Middle frontal gyrus (tissue), 1 donor: Measurements from ENCODE around the gene APOC4.
"Not testable (repeated sequence)": the region's sequence is repeated elsewhere in the genome, so short reads cannot be mapped to it uniquely, and the experiment has no call there.

Experiments
- DNase-seq: peaks from one replicate; pipeline ENCODE4 v3.0.0-alpha.2; 2015; ENCODE audit warnings: low spot score; ENCODE audit errors: extremely low spot score

Gene APOC4

DNA sequence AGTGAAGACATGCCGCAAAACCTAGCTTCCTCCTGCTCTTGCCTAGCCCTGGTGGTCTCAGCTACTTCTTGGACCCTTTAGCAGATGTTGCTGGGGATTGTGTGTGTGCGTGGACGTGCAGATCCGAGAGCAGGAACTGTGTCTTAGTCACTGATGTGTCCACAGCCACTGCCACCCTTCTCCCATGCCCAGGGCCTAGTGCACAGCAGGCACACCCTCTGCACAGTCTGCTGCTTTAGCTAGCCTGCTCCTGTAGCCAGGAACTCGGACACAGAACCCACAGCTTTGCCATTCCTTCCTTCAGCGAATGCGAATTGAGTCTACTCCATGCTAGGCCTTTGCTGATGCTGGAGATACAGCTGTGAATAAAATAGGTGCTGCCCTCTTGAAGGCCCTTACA lies 15.5 kb downstream of the APOC4 start:
- no peak for DNase-seq

DNA sequence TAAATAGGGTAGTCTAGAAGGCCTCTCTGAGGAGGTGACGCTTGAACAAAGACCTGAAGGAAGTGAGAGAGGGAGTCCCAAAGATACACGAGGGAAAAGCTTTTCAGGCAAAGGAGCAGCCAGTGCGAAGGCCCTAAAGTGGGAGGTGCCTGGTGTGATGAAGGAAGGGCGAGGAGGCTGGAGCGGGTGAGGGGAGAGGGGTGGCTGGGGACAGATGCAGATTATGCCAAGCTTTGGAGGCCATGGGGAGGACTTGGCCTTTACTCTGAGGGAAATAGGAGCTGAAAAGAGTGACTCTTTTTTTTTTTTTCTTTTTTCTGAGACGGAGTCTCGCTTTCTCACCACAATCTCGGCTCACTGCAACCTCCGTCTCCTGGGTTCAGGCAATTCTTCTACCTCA lies 16.1 kb downstream of the APOC4 start:
- DNase-seq: no peak

DNA sequence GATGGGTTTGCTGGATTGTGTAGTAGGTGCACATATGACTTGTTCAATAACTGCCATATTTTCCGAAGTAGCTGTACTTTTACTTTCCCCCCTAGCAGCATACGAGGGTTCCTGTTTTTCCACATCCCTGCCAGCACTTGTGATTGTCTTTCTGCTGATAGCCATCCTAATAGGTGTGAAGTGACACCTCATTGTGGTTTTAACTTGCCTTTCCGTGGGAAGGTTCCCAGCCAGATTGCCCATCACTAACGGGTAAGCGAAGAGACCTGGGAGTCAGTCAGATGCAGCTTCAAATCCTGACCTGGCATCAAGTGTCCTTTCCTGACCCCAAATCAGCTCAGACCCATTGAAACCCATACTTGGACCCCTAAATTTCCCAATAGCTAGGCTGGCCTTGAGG lies 17.7 kb downstream of the APOC4 start:
- DNase-seq: no peak

DNA sequence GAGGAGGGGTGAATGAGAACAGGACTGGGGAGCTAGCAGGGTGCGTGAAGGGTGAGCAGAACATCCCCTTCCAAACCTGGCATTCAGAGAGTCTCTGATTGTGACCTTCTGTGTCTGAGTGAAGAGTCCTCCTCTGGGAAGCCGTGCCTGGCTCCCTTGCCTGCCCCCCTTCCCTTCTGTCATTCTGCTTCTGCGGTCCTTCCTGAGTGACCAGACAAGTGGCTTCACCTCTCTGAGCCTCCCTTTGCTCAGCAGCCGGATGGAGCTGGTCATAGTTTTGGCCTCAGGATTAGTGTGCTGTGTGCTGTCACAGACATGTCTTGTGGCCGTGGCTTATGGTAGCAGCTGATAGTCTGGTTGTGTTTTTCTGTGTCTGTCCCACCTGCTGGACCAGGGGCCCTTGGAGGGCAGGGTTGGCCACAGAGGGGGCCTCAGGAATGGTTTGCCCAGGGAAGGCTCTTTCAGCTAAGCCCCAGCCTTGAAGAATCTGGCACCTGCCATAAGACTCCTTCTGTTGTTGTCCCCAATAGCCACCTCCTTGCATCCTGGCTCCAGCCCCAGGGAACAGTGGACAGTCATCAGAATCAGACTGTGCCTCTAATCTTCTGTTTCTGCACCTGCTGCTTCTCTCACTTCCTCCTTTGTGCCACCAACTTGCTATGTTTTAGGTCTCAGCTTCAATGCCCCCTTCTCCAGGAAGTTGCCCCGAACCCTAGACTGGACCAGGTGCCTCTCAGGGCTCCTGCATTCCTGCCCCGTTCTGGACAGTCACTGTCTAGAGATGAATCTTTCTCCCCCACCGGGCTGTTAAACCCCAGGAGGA lies 19.1 kb downstream of the APOC4 start:
- DNase-seq: no peak

DNA sequence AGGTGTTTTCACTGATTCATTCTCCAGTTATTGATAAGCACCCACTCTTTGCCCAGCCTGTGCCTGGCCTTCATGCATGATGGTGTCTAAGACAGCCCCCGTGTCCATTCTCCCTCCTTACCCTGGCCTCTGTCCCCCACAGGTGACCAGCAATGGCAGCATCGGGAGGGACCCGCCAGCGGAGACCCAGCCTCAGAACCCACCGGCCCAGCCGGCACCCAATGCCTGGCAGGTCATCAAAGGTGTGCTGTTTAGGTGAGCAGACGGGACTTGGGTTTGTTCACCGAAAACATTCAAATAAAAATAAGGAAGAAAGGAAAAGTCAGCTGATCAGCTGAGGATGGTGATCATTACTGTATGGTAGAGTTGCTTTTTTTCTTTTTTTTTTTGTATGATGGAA lies 19.8 kb downstream of the APOC4 start:
- DNase-seq: no peak

DNA sequence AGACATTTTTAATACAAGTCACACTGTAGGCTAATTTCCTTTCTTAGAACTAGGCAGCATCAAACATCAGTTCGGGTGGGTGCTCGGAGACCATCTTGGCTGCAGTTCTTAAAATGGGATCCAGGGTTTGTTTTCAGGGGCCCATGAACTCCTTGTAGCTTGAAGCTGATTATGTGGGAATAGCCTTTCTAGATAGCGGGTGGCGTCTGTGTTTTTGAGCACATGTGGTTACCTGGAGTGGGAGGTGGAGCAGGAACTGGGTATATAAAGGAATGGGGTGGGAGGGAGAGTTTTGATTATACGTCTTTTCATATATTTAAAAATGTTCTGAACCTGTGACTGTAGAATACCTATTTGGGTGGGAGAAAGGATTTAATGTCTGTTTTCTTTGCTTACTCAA lies 26.1 kb downstream of the APOC4 start:
- DNase-seq: no peak

DNA sequence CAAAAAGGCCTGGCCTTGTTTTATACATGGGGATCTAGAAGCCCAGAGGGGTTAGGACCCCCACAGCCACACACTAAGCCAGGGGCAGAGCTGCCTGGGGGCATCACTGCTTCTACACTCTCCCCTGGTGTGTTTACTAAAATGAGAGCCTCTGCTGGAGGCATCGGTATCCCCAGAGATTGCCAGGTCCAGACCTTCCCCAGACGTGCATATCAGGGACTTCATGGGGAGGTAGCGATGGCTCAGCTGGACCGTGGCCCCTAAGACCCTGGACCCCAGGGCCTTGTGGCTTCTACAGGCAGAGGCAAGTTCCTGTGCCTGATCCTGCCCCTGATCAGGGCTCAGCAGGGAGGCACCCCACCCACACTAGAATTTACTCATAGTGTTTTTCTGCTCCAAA lies 26.6 kb downstream of the APOC4 start:
- no peak for DNase-seq

DNA sequence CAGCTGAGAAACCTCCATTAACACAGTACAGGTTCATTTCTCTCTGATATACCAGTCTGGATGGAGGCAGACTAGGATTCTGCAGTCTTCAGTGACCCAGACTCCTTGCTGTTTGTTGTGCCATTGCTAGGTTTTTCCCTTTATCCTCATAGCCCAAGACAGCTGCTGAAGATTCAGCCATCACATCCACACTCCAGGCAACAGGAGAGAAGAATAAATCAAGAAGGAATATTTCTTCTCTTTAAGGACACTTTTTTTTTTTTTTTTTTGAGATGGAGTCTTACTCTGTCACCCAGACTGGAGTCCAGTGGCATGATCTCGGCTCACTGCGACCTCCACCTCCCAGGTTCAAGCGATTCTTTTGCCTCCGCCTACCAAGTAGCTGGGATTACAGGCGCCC lies 27.4 kb downstream of the APOC4 start:
- DNase-seq: no peak

DNA sequence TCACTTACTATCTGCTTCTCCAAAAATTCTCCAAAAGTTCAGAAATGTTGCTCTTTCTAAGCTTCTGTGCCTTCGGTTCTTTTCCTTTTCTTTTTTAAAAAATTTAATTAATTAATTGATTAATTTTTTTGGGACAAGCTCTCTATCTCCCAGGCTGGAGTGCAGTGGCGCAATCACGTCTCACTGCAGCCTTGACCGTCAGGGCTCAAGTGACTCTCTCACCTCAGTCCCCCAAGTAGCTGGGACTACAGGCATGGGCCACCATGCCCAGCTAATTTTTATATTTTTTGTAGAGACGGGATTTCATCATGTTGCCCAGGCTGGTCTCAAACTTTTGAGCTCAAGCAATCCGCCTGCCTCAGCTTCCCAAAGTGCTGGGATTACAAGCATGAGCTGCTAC lies 29.4 kb downstream of the APOC4 start:
- DNase-seq: not testable (repeated sequence)

DNA sequence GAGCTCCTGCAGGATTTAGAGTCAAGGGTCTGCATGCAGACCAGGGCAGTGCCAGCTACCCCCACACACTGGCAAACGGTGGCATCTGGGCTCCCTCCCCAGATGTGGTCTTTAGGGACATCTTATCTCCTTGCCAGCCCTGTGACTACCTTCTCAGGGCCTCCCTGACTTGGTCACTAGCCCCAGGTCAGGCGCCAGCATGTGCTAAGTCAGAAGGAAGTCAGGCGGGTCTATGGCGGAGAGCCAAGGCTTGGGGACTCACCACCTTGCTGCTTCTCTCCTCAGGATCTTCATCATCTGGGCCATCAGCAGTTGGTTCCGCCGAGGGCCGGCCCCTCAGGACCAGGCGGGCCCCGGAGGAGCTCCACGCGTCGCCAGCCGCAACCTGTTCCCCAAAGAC lies 30.8 kb downstream of the APOC4 start:
- no peak for DNase-seq

DNA sequence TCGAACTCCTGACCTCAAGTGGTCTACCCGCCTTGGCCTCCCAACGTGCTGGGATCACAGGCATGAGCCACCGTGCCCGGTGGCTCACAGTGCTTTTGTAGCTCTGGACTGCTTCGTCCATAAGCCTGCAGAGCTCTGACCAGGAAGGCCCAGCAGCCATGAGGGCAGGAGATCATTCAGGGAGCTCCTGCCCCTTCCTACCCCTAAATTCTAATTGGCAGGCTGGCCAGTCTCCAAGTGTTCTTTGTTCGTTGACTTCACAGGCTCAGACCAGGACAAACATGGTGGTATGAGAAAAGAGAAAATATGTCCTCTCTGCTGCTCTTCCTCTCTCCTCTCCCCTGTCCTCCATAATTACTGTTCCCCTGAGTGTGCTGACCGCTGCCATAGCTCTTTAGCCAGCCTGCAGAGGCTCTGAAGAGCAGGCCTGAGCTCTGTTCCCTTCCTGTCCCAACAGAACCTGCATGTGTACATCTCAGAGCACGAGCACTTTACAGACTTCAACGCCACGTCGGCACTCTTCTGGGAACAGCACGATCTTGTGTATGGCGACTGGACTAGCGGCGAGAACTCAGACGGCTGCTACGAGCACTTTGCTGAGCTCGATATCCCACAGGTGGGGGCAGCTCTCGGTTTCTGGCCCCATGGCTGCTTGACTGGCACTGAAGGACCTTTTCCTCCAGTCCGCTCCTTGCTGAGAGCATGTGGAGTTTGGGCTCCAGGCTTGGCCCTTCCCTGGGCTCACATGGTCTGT lies 32.1 kb downstream of the APOC4 start:
- no peak for DNase-seq

DNA sequence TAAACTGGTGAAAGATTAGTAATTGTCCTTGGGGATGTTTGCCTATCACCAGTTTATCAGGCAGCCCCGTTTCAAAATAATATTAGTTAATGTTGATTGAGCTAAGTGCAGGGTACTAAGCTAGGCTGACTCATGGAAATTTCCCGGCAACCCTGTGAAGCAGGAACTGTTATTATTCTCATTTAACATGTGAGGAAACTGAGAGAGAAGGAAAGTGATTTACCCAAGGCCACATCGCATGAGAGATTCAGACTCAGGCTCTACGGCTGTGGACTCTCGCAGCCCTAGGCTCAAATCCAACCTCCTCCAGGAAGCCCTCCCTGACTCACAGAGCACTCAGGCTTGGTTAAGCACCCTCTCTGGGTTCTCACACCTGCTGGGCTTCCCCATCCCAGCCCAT lies 32.8 kb downstream of the APOC4 start:
- DNase-seq: no peak

DNA sequence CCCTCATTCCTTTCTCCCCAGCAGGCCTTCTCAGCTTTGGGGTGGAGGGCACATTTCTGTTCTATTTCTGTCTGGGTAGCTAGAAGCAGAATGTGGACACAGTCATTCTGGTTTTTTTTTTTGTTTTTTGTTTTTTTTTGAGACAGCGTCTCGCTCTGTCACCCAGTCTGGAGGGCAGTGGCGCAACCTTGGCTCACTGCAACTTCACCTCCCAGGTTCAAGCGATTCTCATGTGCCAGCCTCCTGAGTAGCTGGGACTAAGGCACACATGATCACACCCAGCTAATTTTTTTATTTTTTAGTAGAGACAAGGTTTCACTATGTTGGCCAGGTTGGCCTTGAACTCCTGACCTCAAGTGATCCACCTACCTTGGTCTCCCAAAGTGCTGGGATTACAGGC lies 33.4 kb downstream of the APOC4 start:
- DNase-seq: no peak

DNA sequence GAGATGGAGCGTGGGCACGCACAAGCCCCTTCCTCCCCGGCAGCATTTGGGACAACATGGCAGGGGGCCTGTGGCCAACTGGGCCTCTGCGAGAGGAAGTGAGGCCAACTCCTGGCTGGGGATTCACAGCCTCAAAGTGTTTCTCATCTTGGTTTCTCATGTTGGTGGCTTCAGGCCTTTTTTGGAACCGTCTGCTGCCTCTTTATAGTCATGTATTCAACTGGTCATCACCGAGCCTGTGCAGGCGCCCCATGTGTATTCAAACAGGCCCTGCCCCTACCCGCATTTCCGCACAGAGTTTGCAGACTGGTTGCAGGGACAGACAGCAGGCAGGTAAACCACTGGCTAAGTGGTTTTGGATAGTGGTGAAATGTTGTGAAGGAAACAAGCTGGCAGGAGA lies 42.0 kb downstream of the APOC4 start:
- no peak for DNase-seq

DNA sequence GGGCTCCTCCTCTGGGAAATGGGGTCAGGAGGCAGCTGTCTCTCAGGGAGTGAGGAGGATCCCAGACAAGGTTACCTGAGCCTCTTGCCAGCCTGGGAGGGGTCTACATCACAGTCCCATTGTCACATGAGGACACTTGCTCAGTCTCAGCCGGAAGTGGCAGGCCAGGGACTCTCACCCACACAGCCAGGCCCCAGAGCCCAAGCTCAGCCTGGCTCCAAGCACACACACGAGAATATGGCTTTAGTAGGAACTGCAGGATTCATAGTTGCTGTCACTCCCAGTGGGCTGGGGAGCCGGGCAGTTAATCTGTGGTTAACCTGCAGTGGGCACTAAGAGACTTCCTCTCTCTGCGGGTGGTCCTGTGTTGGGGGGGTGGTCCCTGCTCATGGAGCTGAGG lies 43.4 kb downstream of the APOC4 start:
- no peak for DNase-seq

DNA sequence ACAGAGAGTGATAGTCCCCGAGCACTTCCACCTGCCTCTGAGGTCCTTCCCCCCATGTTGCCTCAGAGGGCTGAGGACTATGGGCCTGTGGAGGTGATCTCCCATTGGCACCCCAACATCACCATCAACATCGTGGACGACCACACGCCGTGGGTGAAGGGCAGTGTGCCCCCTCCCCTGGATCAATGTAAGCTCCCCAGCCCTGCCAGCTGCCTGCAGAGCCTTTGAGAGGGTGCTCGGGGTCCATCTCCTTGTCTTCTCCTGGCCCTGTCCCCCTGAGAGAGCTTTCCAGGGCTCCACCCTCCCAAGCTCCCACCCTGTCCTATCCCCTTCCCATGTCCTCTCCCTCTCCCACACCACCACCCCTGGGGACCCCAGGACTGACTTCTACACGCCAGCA lies 44.4 kb downstream of the APOC4 start:
- no peak for DNase-seq

DNA sequence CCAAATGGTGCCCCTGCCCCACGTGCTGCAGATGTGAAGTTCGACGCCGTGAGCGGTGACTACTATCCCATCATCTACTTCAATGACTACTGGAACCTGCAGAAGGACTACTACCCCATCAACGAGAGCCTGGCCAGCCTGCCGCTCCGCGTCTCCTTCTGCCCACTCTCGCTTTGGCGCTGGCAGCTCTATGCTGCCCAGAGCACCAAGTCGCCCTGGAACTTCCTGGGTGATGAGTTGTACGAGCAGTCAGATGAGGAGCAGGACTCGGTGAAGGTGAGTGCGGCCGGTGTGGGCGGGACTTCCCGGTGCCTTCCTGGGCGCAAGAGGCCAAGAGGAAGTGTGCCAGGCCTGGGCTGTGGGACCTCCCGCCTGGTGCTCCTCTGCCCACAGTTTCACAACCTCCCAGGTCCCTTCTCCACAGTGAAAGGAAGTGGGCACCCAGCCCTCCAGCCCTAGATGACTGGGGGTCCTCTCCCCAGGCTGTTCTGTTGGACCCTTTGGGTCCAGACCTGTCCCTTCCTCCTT lies 45.2 kb downstream of the APOC4 start:
- no peak for DNase-seq

DNA sequence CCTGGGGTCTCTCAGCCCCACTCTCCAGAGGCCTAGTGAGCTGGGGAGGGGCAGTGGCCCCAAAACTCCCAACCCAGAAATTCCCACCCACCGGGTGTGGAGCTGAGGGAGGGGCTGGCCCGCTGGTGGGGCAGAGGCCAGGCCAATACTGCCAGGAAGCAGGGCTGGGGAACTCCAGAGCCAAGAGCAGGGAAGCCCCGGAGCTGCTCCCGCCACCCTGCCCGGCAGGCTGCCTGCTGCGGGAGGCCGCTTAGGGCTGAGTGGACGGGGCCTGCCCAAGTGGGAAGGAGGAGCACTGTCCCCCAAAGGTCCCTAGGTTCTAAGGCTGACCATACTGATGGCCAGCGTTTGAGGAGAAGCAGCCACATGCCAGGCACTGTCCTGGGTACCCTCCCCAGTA lies 46.2 kb downstream of the APOC4 start:
- DNase-seq: no peak

DNA sequence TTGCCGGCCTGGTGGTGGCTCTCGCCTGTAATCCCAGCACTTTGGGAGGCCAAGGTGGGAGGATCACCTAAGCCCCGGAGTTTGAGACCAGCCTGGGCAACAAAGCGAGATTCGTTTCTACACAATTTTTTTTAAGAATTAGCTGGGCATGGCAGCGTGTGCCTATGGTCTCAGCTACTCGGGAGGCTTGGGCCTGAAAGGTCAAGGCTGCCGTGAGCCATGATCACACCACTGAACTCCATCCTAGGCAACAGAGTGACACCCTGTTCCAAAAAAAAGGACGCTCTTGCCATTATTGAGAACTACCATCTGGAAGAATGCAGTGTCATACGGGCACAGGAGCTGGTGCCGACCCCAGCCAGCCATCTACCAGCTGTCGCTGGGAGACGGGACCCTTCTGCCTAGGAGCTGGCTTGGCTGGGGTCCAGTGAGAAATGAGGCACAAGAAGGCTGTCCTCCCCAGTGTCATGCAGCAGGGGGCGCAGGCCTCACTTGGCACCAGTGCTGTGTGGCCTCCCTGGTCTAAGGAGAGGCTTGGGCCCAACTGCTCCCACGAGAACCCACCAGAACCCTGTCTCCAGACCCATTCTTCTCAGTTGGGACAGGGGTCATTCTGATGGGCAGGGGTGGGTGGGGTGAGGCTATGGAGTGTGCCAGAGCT lies 47.0 kb downstream of the APOC4 start:
- DNase-seq: no peak

DNA sequence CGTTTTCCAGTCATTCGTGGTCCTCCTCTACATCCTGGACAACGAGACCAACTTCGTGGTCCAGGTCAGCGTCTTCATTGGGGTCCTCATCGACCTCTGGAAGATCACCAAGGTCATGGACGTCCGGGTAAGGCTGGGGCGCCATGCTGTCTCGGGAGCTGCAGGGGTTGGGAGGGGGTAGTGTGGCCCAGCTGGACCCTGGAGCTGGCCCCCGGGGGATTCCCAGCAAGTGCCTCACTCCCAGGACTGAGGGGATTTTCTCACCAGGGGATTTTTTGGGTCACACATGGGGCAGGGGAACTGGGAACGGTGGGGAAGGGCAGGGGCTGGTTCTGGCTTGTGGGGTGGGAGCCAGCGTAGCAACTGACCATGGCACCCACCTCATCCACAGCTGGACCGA lies 48.4 kb downstream of the APOC4 start:
- no peak for DNase-seq

DNA sequence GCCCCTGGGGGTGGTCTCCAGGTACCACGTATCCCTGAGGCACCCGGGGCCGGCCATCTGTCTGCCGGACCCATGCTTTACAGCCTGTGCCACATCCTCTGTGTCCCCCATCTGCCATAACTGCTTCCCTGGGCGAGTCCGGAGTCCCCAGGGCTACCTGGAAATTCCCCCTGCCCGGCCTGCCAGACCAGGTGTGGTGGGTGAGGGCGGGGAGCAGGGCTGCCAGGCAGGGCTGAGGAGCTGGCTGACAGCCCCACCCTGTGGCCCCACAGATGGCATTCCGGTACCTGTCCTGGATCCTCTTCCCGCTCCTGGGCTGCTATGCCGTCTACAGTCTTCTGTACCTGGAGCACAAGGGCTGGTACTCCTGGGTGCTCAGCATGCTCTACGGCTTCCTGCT lies 48.9 kb downstream of the APOC4 start:
- DNase-seq: no peak
